HepG2 (cell line): ENCODE results near the gene MRPL50. TPM values are rescaled to one million over a fixed set of nuclear protein-coding genes. Genes with fewer than 3 reads are reported as not detected.

Source experiments
- ASH2L ChIP-seq: fragments of 300-600, 200-600 bp; sonication (generic); IDR thresholded peaks from 2 replicates; pipeline ENCODE4 v1.7.0; 2017; ENCODE audit warnings: low read depth, mild to moderate bottlenecking, moderate library complexity, mixed read lengths, low read length; ENCODE audit not compliant: insufficient read length
- CEBPG ChIP-seq: IDR thresholded peaks from 2 replicates; pipeline ENCODE4 v1.6.1; 2016
- CREB1 ChIP-seq, 2 experiments: fragments of 450-650 bp in 1 of 2; IDR thresholded peaks; 2 replicates each; pipeline ENCODE4 v1.6.1; 2016 to 2017; ENCODE audit warnings: control low read depth in 1 of 2, mild to moderate bottlenecking in 1 of 2, missing compliant biosample characterization in 1 of 2, missing genetic modification characterization in 1 of 2
- ETV6 ChIP-seq: sonication (generic); formaldehyde crosslinking; conservative IDR thresholded peaks from 2 replicates; pipeline ENCODE4 v1.4.0; 2020; ENCODE audit warnings: missing genetic modification reagents
- GRHL1 ChIP-seq: sonication (generic); formaldehyde crosslinking; conservative IDR thresholded peaks from 2 replicates; pipeline ENCODE4 v1.8.0; 2022; ENCODE audit warnings: missing genetic modification reagents
- GTF2F1 ChIP-seq: fragments of 150-350 bp; IDR thresholded peaks from 2 replicates; pipeline ENCODE4 v1.6.1; 2014; ENCODE audit warnings: low read length
- HDAC6 ChIP-seq: fragments of 200-600 bp; sonication (generic); IDR thresholded peaks from 2 replicates; pipeline ENCODE4 v1.7.0; 2017; ENCODE audit warnings: mild to moderate bottlenecking, antibody characterized with exemption, low read length, low read depth
- IKZF1 ChIP-seq: fragments of 450-650 bp; IDR thresholded peaks from 2 replicates; pipeline ENCODE4 v1.7.1; 2016
- KLF13 ChIP-seq: sonication (generic); formaldehyde crosslinking; IDR thresholded peaks from 2 replicates; pipeline ENCODE4 v1.4.0; 2020; ENCODE audit warnings: mild to moderate bottlenecking, missing genetic modification reagents
- MXD3 ChIP-seq: IDR thresholded peaks from 2 replicates; pipeline ENCODE4 v1.6.1; 2016; ENCODE audit warnings: mild to moderate bottlenecking, missing biosample characterization, missing genetic modification reagents
- PTBP1 ChIP-seq: fragments of 200-400 bp; formaldehyde crosslinking; IDR thresholded peaks from 2 replicates; pipeline ENCODE4 v1.6.1; 2018; ENCODE audit warnings: low read length, low read depth; ENCODE audit not compliant: poor library complexity, severe bottlenecking
- SMAD3 ChIP-seq: sonication (generic); formaldehyde crosslinking; IDR thresholded peaks from 2 replicates; pipeline ENCODE4 v1.4.0; 2020; ENCODE audit warnings: missing genetic modification reagents
- SP2 ChIP-seq: sonication (generic); formaldehyde crosslinking; IDR thresholded peaks from 2 replicates; pipeline ENCODE4 v1.5.1; 2020; ENCODE audit warnings: mild to moderate bottlenecking, missing genetic modification reagents
- TAF1 ChIP-seq: sonication (generic); formaldehyde crosslinking; IDR thresholded peaks from 2 replicates; pipeline ENCODE4 v1.4.0; 2020; ENCODE audit warnings: missing genetic modification reagents
- ZFY ChIP-seq: sonication (generic); formaldehyde crosslinking; IDR thresholded peaks from 2 replicates; pipeline ENCODE4 v1.4.0; 2020; ENCODE audit warnings: missing genetic modification reagents
- ZNF232 ChIP-seq: sonication (generic); formaldehyde crosslinking; IDR thresholded peaks from 2 replicates; pipeline ENCODE4 v1.4.0; 2020; ENCODE audit warnings: missing genetic modification reagents, borderline replicate concordance
- ZNF432 ChIP-seq: sonication (generic); formaldehyde crosslinking; IDR thresholded peaks from 2 replicates; pipeline ENCODE4 v1.5.0; 2020; ENCODE audit warnings: missing genetic modification reagents, mild to moderate bottlenecking, borderline replicate concordance
- ZNF441 ChIP-seq: sonication (generic); formaldehyde crosslinking; IDR thresholded peaks from 2 replicates; pipeline ENCODE4 v1.7.0; 2021; ENCODE audit warnings: missing genetic modification reagents, borderline replicate concordance
- polyA plus RNA-seq, 8 experiments: library from polyadenylated mRNA; depleted of rRNA in 3 of 8; stranded (reverse) in 7 of 8; unstranded in 1 of 8; fragments of >200 nt; fragmentation: Illumina TruSeq in 4 of 8; extraction: Trizol in 4 of 8; gene quantifications; 2 replicates each; pipeline versions ENCODE4 v1.2.1 to v1.2.3, GENCODE V29; 2011 to 2016; ENCODE audit warnings: low read depth in 4 of 8, missing spikeins in 1 of 8, mixed read lengths in 1 of 8; ENCODE audit not compliant: insufficient read depth in 1 of 8
- total RNA-seq, 5 experiments: library from RNA; depleted of rRNA; stranded (reverse); fragments of >200 nt; fragmentation: Illumina TruSeq; extraction: Trizol; gene quantifications; 2 replicates each; pipeline ENCODE4 v1.2.3, GENCODE V29; 2016; ENCODE audit warnings: low read depth in 1 of 5
- TF ChIP-seq, protein P1 (sequence below): sonication (generic); formaldehyde crosslinking; IDR thresholded peaks from 2 replicates; pipeline ENCODE4 v1.4.0; 2020; ENCODE audit warnings: missing genetic modification reagents, borderline replicate concordance
- TF ChIP-seq, protein P2 (sequence below): sonication (generic); formaldehyde crosslinking; IDR thresholded peaks from 2 replicates; pipeline ENCODE4 v1.4.0; 2020; ENCODE audit warnings: missing genetic modification reagents

The MRPL50 gene
- total and polyA plus RNA-seq, 2 of the 13 experiments (the other 11 are each of a cell fraction or from before 2014, with no cell fraction given), result 37.1 to 70.0 TPM

GRCh38 chr9:101354143-101354764, 44.2 kb downstream of the MRPL50 start (continued):
- TF ChIP-seq CEBPG (CRISPR knock-in tag) (peak; percentile 60), ZFY (peak; percentile 14), KLF13 (no peak), MXD3 (CRISPR knock-in tag) (no peak), PTBP1 (no peak), ZNF441 (CRISPR knock-in tag) (0 out of 2 replicates have a peak, but pooled peaks have one; percentile 55), ASH2L (peak; percentile 97), GTF2F1 (no peak), HDAC6 (no peak), ZNF432 (CRISPR knock-in tag) (no peak), GRHL1 (CRISPR knock-in tag) (no peak), ZNF232 (CRISPR knock-in tag) (no peak), TAF1 (CRISPR knock-in tag) (no peak), ETV6 (no peak), IKZF1 (no peak), CREB1 (IDR thresholded peaks at IDR 0.05) (peak; percentile 45; the same call in 1 of the 2 replicates), CREB1 (CRISPR knock-in tag; IDR thresholded peaks at IDR 0.05) (peak; percentile 79), SP2 (no peak), SMAD3 (CRISPR knock-in tag) (peak; percentile 76; the same call in 1 of the 2 replicates)
- TF ChIP-seq, protein P1, sequence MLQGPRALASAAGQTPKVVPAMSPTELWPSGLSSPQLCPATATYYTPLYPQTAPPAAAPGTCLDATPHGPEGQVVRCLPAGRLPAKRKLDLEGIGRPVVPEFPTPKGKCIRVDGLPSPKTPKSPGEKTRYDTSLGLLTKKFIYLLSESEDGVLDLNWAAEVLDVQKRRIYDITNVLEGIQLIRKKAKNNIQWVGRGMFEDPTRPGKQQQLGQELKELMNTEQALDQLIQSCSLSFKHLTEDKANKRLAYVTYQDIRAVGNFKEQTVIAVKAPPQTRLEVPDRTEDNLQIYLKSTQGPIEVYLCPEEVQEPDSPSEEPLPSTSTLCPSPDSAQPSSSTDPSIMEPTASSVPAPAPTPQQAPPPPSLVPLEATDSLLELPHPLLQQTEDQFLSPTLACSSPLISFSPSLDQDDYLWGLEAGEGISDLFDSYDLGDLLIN (CRISPR knock-in tag), result no peak
- TF ChIP-seq, protein P2, sequence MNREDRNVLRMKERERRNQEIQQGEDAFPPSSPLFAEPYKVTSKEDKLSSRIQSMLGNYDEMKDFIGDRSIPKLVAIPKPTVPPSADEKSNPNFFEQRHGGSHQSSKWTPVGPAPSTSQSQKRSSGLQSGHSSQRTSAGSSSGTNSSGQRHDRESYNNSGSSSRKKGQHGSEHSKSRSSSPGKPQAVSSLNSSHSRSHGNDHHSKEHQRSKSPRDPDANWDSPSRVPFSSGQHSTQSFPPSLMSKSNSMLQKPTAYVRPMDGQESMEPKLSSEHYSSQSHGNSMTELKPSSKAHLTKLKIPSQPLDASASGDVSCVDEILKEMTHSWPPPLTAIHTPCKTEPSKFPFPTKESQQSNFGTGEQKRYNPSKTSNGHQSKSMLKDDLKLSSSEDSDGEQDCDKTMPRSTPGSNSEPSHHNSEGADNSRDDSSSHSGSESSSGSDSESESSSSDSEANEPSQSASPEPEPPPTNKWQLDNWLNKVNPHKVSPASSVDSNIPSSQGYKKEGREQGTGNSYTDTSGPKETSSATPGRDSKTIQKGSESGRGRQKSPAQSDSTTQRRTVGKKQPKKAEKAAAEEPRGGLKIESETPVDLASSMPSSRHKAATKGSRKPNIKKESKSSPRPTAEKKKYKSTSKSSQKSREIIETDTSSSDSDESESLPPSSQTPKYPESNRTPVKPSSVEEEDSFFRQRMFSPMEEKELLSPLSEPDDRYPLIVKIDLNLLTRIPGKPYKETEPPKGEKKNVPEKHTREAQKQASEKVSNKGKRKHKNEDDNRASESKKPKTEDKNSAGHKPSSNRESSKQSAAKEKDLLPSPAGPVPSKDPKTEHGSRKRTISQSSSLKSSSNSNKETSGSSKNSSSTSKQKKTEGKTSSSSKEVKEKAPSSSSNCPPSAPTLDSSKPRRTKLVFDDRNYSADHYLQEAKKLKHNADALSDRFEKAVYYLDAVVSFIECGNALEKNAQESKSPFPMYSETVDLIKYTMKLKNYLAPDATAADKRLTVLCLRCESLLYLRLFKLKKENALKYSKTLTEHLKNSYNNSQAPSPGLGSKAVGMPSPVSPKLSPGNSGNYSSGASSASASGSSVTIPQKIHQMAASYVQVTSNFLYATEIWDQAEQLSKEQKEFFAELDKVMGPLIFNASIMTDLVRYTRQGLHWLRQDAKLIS, result no peak
